Trophoblast cell (in vitro differentiated cells and primary cell): ENCODE measurements around the gene PGAP3.

Source experiments
- DNase-seq, 2 donors: peaks; one replicate each; pipeline ENCODE4 v3.0.0-alpha.2; 2016
- H2AFZ ChIP-seq: 2 replicates; pipeline ENCODE4 v1.6.1; 2013; ENCODE audit warnings: low read length, moderate library complexity, mild to moderate bottlenecking; ENCODE audit not compliant: insufficient read depth, poor library complexity
- H2AK5ac ChIP-seq: 2 replicates; pipeline ENCODE4 v1.6.1; 2013; ENCODE audit warnings: mild to moderate bottlenecking, low read length
- H2BK120ac ChIP-seq: 2 replicates; pipeline ENCODE4 v1.6.1; 2013; ENCODE audit warnings: low read length, mild to moderate bottlenecking, moderate library complexity; ENCODE audit not compliant: insufficient read depth, poor library complexity
- H2BK12ac ChIP-seq: 2 replicates; pipeline ENCODE4 v1.6.1; 2013; ENCODE audit warnings: mild to moderate bottlenecking, low read length, moderate library complexity
- H2BK5ac ChIP-seq: 2 replicates; pipeline ENCODE4 v1.6.1; 2013; ENCODE audit warnings: low read length, low read depth, moderate library complexity, mild to moderate bottlenecking; ENCODE audit not compliant: poor library complexity
- H3K14ac ChIP-seq: 2 replicates; pipeline ENCODE4 v1.6.1; 2013; ENCODE audit warnings: mild to moderate bottlenecking, low read length
- H3K18ac ChIP-seq: 2 replicates; pipeline ENCODE4 v1.6.1; 2013; ENCODE audit warnings: mild to moderate bottlenecking, low read length
- H3K23ac ChIP-seq: 2 replicates; pipeline ENCODE4 v1.6.1; 2013; ENCODE audit warnings: low read length
- H3K27ac ChIP-seq: 2 replicates; pipeline ENCODE4 v1.5.1; 2013; ENCODE audit warnings: low read depth, mild to moderate bottlenecking, inconsistent platforms, low read length, moderate library complexity
- H3K27me3 ChIP-seq: 2 replicates; pipeline ENCODE4 v1.6.1; 2013; ENCODE audit warnings: inconsistent platforms, mild to moderate bottlenecking, low read length, moderate library complexity; ENCODE audit not compliant: insufficient read depth
- H3K36me3 ChIP-seq, 2 experiments: 1 replicate in 1 of 2; 2 replicates in 1 of 2; pipeline ENCODE4 v1.6.1; 2013; ENCODE audit warnings: low read length in 2 of 2, mild to moderate bottlenecking in 2 of 2, moderate library complexity in 1 of 2; ENCODE audit not compliant: insufficient read depth in 2 of 2, control insufficient read depth in 1 of 2
- H3K4ac ChIP-seq: 2 replicates; pipeline ENCODE4 v1.6.1; 2013; ENCODE audit warnings: low read depth, mild to moderate bottlenecking, low read length, moderate library complexity
- H3K4me1 ChIP-seq, 2 experiments: 1 replicate in 1 of 2; 2 replicates in 1 of 2; pipeline ENCODE4 v1.6.1; 2013; ENCODE audit warnings: low read length in 2 of 2, mild to moderate bottlenecking in 2 of 2, moderate library complexity in 1 of 2; ENCODE audit not compliant: insufficient read depth in 2 of 2, control insufficient read depth in 1 of 2
- H3K4me2 ChIP-seq: 2 replicates; pipeline ENCODE4 v1.6.1; 2013; ENCODE audit warnings: inconsistent platforms, mild to moderate bottlenecking, low read length, moderate library complexity
- H3K4me3 ChIP-seq: 2 replicates; pipeline ENCODE4 v1.5.1; 2013; ENCODE audit warnings: mild to moderate bottlenecking, low read depth, low read length, inconsistent platforms
- H3K79me1 ChIP-seq: one replicate; pipeline ENCODE4 v1.6.1; 2013; ENCODE audit warnings: low read length
- H3K79me2 ChIP-seq: 2 replicates; pipeline ENCODE4 v1.6.1; 2013; ENCODE audit warnings: low read length, mild to moderate bottlenecking; ENCODE audit not compliant: control insufficient read depth, insufficient read depth, poor library complexity
- H3K9ac ChIP-seq: 2 replicates; pipeline ENCODE4 v1.6.1; 2013; ENCODE audit warnings: mild to moderate bottlenecking, low read length
- H3K9me3 ChIP-seq: 2 replicates; pipeline ENCODE4 v1.6.1; 2013; ENCODE audit warnings: low read depth, mild to moderate bottlenecking, control low read depth, inconsistent platforms, low read length; ENCODE audit not compliant: insufficient read depth
- H4K12ac ChIP-seq: 2 replicates; pipeline ENCODE4 v1.6.1; 2013; ENCODE audit warnings: low read depth, mild to moderate bottlenecking, low read length, moderate library complexity
- H4K8ac ChIP-seq: 2 replicates; pipeline ENCODE4 v1.6.1; 2013; ENCODE audit warnings: low read depth, mild to moderate bottlenecking, low read length, moderate library complexity
- H4K91ac ChIP-seq: one replicate; pipeline ENCODE4 v1.6.1; 2013; ENCODE audit warnings: low read depth, mild to moderate bottlenecking, low read length, moderate library complexity
- WGBS: extraction: QIAGEN DNeasy Blood & Tissue Kit; methylation state at CpG from one replicate; pipeline ENCODE4 v1.1.7; 2013; ENCODE audit warnings: missing lambda C conversion rate; ENCODE audit not compliant: insufficient read length, insufficient coverage; ENCODE audit errors: extremely low coverage; 5-methylcytosine and 5-hydroxymethylcytosine counted together

Gene PGAP3

DNA sequence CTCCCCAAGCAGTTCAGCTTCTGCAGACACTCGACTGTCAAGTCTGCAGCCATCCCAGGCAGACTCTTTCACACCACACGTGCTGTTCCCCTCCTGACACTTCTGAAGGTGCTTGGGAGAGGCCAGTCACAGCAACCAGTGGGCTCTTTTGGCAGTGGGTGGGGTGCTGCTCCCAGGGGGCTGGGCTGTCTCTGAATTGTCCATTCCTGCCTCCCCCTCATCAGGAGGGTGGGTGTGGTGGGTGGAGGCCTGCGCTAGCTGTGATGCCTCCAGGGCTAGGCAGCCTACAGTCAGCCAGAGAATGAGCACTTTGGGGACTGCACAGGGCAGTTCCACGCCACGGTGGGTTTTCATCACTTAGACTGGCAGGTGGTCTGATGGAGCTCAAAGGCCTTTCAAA, 40.6 kb downstream of the PGAP3 start:
- H3K23ac ChIP-seq, result no peak overlapping the region
- H2BK12ac ChIP-seq, result no peak overlapping the region
- no peak overlapping the region for H4K12ac ChIP-seq
- H2AFZ ChIP-seq, result no peak overlapping the region
- H4K91ac ChIP-seq, result no peak overlapping the region
- no peak overlapping the region for H3K27ac ChIP-seq
- no peaks in the 10 kb centered on the region for H3K9me3 ChIP-seq
- no peaks in the 10 kb centered on the region for H3K36me3 ChIP-seq
- no peak overlapping the region for H2BK5ac ChIP-seq
- H3K14ac ChIP-seq, result no peak overlapping the region
- H3K4me3 ChIP-seq, result no peak overlapping the region
- H4K8ac ChIP-seq, result no peak overlapping the region
- no peaks in the 10 kb centered on the region for H3K27me3 ChIP-seq
- no peak overlapping the region for H3K4me2 ChIP-seq
- H2AK5ac ChIP-seq, result no peak overlapping the region
- no peak overlapping the region for H3K18ac ChIP-seq
- no CpG with 5 or more reads among the region's 5 CpGs for WGBS
- DNase-seq, result no peak
- no peaks in the 10 kb centered on the region for H3K79me2 ChIP-seq
- H2BK120ac ChIP-seq, result no peak overlapping the region
- H3K79me1 ChIP-seq, result no peaks in the 10 kb centered on the region
- no peak overlapping the region for H3K9ac ChIP-seq
- no peak overlapping the region for H3K4ac ChIP-seq
- H3K4me1 ChIP-seq, result peaks cover 9 to 14% of the 10 kb centered on the region in 2 experiments

DNA sequence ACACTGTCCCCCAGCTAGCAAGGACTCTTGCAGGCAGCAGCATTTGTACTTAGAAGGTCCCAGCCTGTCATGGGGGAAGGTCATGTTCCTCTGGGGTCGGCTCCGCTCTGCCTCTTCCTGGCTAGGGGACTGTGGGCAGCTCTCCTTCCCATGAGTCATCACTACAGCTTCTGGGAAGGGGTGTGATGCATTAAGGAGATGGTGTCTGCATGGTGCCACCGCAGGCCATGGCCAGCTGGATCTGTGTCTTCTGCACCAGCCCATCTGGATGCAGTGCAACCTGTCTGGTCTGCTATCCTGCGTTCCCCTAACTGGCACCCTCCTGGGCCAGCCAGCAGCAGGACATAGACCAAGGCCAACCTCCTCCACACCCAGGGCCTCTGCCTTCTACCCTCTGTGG, 44.6 kb downstream of the PGAP3 start:
- WGBS, result no CpG with 5 or more reads among the region's 4 CpGs
- H3K79me2 ChIP-seq, result no peaks in the 10 kb centered on the region
- no peaks in the 10 kb centered on the region for H3K36me3 ChIP-seq
- H3K79me1 ChIP-seq, result no peaks in the 10 kb centered on the region
- H2AK5ac ChIP-seq, result no peak overlapping the region
- H3K14ac ChIP-seq, result no peak overlapping the region
- H3K9ac ChIP-seq, result no peak overlapping the region
- no peak overlapping the region for H3K4me3 ChIP-seq
- no peak overlapping the region for H3K4ac ChIP-seq
- no peak overlapping the region for H2BK120ac ChIP-seq
- H4K8ac ChIP-seq, result no peak overlapping the region
- no peak overlapping the region for H2BK5ac ChIP-seq
- no peak overlapping the region for H3K4me2 ChIP-seq
- H4K91ac ChIP-seq, result no peak overlapping the region
- H3K4me1 ChIP-seq, result peaks cover 16% of the 10 kb centered on the region in 2 experiments
- H3K9me3 ChIP-seq, result no peaks in the 10 kb centered on the region
- H2AFZ ChIP-seq, result no peak overlapping the region
- no peak for DNase-seq
- H3K27ac ChIP-seq, result no peak overlapping the region
- no peak overlapping the region for H3K23ac ChIP-seq
- no peak overlapping the region for H2BK12ac ChIP-seq
- H4K12ac ChIP-seq, result no peak overlapping the region
- H3K18ac ChIP-seq, result no peak overlapping the region
- no peaks in the 10 kb centered on the region for H3K27me3 ChIP-seq

DNA sequence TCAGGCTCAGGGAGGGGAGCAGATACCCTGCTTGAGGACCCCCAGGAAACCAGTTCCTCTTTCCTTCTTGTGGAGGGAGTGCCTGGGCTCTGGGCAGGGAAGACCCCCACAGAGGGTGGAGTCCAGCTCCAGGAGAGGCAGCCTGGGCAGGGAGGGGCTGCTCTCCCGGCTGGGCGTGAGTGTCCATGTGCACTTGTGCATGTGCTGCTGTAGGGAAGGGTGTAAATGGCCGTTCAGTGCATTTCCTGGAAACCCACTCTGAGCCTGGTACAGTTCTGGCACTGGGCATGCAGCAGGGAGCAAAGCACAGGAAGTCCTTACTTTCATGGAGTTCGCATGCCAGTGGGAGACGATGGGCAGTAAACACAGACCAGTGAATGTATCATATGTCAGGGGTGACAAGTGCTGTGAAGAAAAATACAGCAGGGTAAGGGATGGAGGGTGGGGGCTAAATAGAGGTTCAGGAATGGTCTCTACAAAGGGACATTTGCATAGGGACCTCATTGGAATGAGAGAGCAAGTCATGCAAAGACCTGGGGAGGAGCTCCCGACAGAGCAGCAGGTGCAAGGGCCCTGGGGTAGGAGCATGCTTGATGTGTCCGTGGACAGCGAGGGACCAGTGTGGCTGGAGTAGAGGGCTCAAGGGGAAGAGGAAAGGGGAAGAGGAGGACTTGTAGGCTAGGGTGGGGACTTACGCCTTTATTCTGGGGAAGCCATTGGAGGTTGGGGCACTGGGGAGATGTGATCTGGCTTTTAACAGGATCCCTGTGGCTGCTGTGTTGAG, 45.4 kb downstream of the PGAP3 start:
- no peak overlapping the region for H3K27ac ChIP-seq
- H3K4me3 ChIP-seq, result no peak overlapping the region
- no peak overlapping the region for H4K12ac ChIP-seq
- no peak overlapping the region for H4K91ac ChIP-seq
- H3K79me2 ChIP-seq, result no peaks in the 10 kb centered on the region
- H3K14ac ChIP-seq, result no peak overlapping the region
- no peaks in the 10 kb centered on the region for H3K36me3 ChIP-seq
- H3K9ac ChIP-seq, result no peak overlapping the region
- H3K4ac ChIP-seq, result no peak overlapping the region
- no peaks in the 10 kb centered on the region for H3K79me1 ChIP-seq
- H3K27me3 ChIP-seq, result no peaks in the 10 kb centered on the region
- H4K8ac ChIP-seq, result no peak overlapping the region
- H3K4me1 ChIP-seq, result peaks cover 20 to 24% of the 10 kb centered on the region in 2 experiments
- no peak overlapping the region for H2AFZ ChIP-seq
- H2AK5ac ChIP-seq, result no peak overlapping the region
- no peak overlapping the region for H3K4me2 ChIP-seq
- no peaks in the 10 kb centered on the region for H3K9me3 ChIP-seq
- no CpG with 5 or more reads among the region's 9 CpGs for WGBS
- no peak overlapping the region for H3K18ac ChIP-seq
- H3K23ac ChIP-seq, result no peak overlapping the region
- no peak overlapping the region for H2BK120ac ChIP-seq
- H2BK12ac ChIP-seq, result no peak overlapping the region
- DNase-seq, result no peak
- no peak overlapping the region for H2BK5ac ChIP-seq

DNA sequence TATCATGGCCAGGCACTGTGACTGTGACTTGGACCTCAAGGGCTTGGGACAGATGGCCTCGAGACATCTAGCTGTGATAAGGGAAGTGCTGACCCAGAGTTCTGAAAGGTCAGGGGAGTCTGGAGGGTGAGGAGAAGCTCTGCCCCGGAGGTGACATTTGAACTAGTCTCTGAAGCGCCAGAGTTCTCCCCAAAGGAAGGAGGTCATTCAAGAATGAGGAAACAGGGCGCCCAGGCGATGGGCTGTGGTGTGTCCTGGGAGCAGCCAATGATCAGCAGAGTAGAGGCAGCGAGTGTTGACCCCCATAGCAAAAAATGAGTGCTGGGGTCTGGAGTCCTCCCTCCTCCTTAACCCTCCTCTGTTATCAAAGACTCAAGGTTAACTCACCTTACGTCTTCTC, 46.0 kb downstream of the PGAP3 start:
- H3K9ac ChIP-seq, result no peak overlapping the region
- peaks cover 4% of the 10 kb centered on the region for H3K79me2 ChIP-seq
- H4K12ac ChIP-seq, result no peak overlapping the region
- H3K14ac ChIP-seq, result no peak overlapping the region
- H3K4me3 ChIP-seq, result no peak overlapping the region
- H2BK12ac ChIP-seq, result no peak overlapping the region
- H3K4me1 ChIP-seq, result peaks cover 20 to 24% of the 10 kb centered on the region in 2 experiments
- WGBS, result no CpG with 5 or more reads among the region's 7 CpGs
- H3K4ac ChIP-seq, result no peak overlapping the region
- no peak overlapping the region for H4K8ac ChIP-seq
- no peaks in the 10 kb centered on the region for H3K36me3 ChIP-seq
- H4K91ac ChIP-seq, result no peak overlapping the region
- H3K23ac ChIP-seq, result no peak overlapping the region
- H3K18ac ChIP-seq, result no peak overlapping the region
- H3K79me1 ChIP-seq, result peaks cover 5% of the 10 kb centered on the region
- H3K27me3 ChIP-seq, result no peaks in the 10 kb centered on the region
- no peak for DNase-seq
- H2BK120ac ChIP-seq, result no peak overlapping the region
- H3K27ac ChIP-seq, result no peak overlapping the region
- no peak overlapping the region for H2AFZ ChIP-seq
- no peak overlapping the region for H3K4me2 ChIP-seq
- no peak overlapping the region for H2AK5ac ChIP-seq
- H2BK5ac ChIP-seq, result no peak overlapping the region
- no peaks in the 10 kb centered on the region for H3K9me3 ChIP-seq
